ENCODE measurements around the gene SMIM41.

DNA sequence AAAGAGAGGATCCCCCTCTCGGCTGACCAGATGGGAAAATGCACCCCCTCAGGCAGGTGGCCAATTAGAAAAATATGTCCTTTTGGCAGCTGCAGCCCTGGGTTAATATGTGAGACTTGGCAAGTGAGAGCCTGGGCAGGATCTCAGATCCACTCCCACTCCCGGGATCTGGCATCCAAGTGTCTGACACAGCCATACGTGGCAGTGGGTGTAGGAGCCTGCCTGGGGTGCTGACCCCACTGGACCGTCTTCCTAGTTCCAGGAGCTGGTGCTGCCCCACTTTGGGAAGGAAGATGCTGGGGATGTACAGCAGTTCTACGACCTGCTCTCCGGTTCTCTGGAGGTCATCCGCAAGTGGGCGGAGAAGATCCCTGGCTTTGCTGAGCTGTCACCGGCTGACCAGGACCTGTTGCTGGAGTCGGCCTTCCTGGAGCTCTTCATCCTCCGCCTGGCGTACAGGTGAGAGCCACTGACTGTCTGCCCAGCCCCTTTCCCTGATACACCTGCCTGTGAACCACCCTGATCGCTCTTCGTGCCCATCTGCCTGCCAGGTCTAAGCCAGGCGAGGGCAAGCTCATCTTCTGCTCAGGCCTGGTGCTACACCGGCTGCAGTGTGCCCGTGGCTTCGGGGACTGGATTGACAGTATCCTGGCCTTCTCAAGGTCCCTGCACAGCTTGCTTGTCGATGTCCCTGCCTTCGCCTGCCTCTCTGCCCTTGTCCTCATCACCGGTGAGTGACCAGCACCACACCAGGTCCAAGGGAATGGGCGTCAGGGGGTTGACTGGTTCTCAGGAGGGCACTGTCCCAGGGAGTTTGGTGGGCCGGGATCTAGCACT is 22.5 kb upstream of the SMIM41 start:
- TF ChIP-seq CTCF (IDR thresholded peaks at IDR 0.05) (no peak), POLR2AphosphoS5 (IDR thresholded peaks at IDR 0.05; ENCODE audit: low read depth, low read length) (no peak), TCF7L2 (IDR thresholded peaks at IDR 0.05; ENCODE audit: low read depth, low read length) (no peak), SIN3A (IDR thresholded peaks at IDR 0.05; ENCODE audit: borderline replicate concordance, insufficient read depth, low read depth, low read length) (no peak)
- TF ChIP-seq, protein P1, sequence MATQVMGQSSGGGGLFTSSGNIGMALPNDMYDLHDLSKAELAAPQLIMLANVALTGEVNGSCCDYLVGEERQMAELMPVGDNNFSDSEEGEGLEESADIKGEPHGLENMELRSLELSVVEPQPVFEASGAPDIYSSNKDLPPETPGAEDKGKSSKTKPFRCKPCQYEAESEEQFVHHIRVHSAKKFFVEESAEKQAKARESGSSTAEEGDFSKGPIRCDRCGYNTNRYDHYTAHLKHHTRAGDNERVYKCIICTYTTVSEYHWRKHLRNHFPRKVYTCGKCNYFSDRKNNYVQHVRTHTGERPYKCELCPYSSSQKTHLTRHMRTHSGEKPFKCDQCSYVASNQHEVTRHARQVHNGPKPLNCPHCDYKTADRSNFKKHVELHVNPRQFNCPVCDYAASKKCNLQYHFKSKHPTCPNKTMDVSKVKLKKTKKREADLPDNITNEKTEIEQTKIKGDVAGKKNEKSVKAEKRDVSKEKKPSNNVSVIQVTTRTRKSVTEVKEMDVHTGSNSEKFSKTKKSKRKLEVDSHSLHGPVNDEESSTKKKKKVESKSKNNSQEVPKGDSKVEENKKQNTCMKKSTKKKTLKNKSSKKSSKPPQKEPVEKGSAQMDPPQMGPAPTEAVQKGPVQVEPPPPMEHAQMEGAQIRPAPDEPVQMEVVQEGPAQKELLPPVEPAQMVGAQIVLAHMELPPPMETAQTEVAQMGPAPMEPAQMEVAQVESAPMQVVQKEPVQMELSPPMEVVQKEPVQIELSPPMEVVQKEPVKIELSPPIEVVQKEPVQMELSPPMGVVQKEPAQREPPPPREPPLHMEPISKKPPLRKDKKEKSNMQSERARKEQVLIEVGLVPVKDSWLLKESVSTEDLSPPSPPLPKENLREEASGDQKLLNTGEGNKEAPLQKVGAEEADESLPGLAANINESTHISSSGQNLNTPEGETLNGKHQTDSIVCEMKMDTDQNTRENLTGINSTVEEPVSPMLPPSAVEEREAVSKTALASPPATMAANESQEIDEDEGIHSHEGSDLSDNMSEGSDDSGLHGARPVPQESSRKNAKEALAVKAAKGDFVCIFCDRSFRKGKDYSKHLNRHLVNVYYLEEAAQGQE (IDR thresholded peaks at IDR 0.05; ENCODE audit: insufficient read depth in 1 of 2, low read depth in 2 of 2, low read length in 1 of 2): no peak

Measured in Panc1 (cell line).